ENCODE results near the gene LARGE1. TPM values are rescaled to one million over a fixed set of nuclear protein-coding genes. Genes with fewer than 3 reads are reported as not detected.

LARGE1 gene
- total RNA-seq, 2 donors from 2014 or later, result 12.5 to 21.1 TPM

GRCh38 chr22:33722816-33723215 lies 197.5 kb downstream of the LARGE1 start:
- H3K27me3 ChIP-seq, result no peaks in the 10 kb centered on the region
- H3K4me1 ChIP-seq, result peaks cover 39% of the 10 kb centered on the region
- H3K36me3 ChIP-seq (replicated peaks in 1 of 2; ENCODE audit: insufficient read depth in 1 of 2, low read depth in 2 of 2), result no peaks in the 10 kb centered on the region
- ATAC-seq (no peak), DNase-seq (no peak)
- intact Hi-C loops (cut with DNase I), result no loop called here
- TF ChIP-seq POLR2A (IDR thresholded peaks at IDR 0.05) (no peak), CTCF (IDR thresholded peaks at IDR 0.05) (no peak)
- no peaks in the 10 kb centered on the region for H3K9me3 ChIP-seq
- H3K27ac ChIP-seq, result no peak overlapping the region
- no peak overlapping the region for H3K4me3 ChIP-seq
- WGBS, 2 donors, result 92 to 95% methylated on average over 9 of the region's 9 CpGs

GRCh38 chr22:33720166-33720878 lies 200.0 kb downstream of the LARGE1 start:
- WGBS, 2 donors, result 67 to 77% methylated on average over 9 of the region's 9 CpGs
- intact Hi-C loops (cut with DNase I), result no loop called here
- H3K36me3 ChIP-seq (replicated peaks in 1 of 2; ENCODE audit: insufficient read depth in 1 of 2, low read depth in 2 of 2), result no peaks in the 10 kb centered on the region
- no peak overlapping the region for H3K4me3 ChIP-seq
- no peak overlapping the region for H3K27ac ChIP-seq
- no peaks in the 10 kb centered on the region for H3K9me3 ChIP-seq
- DNase-seq (peak in 3 of 4 donors; percentile 12 to 39 (median 19)), ATAC-seq (peak; percentile 63)
- H3K27me3 ChIP-seq, result no peaks in the 10 kb centered on the region
- TF ChIP-seq POLR2A (IDR thresholded peaks at IDR 0.05) (no peak), CTCF (IDR thresholded peaks at IDR 0.05) (no peak)
- H3K4me1 ChIP-seq, result peaks cover 15% of the 10 kb centered on the region

- Histone ChIP-seq H3K4me1 (peaks cover 9% of the 10 kb centered on the region), H3K9me3 (no peaks in the 10 kb centered on the region), H3K4me3 (no peak overlapping the region), H3K27ac (no peak overlapping the region), H3K36me3 (replicated peaks in 1 of 2; ENCODE audit: insufficient read depth in 1 of 2, low read depth in 2 of 2) (no peaks in the 10 kb centered on the region), H3K27me3 (no peaks in the 10 kb centered on the region)
- no peak for TF ChIP-seq CTCF (IDR thresholded peaks at IDR 0.05)
- no peak for TF ChIP-seq POLR2A (IDR thresholded peaks at IDR 0.05)
- DNase-seq, result no peak
- intact Hi-C loops (cut with DNase I), result no loop called here
- no peak for ATAC-seq
- WGBS, 2 donors, result 75 to 80% methylated on average over 5 of the region's 5 CpGs
Measured at GRCh38 chr22:33717694-33718396, 202.4 kb downstream of the LARGE1 start.

GRCh38 chr22:33715237-33715985 lies 204.9 kb downstream of the LARGE1 start:
- Histone ChIP-seq H3K9me3 (no peaks in the 10 kb centered on the region), H3K4me3 (no peak overlapping the region), H3K27me3 (no peaks in the 10 kb centered on the region), H3K36me3 (replicated peaks in 1 of 2; ENCODE audit: insufficient read depth in 1 of 2, low read depth in 2 of 2) (no peaks in the 10 kb centered on the region), H3K4me1 (peaks cover 4% of the 10 kb centered on the region), H3K27ac (no peak overlapping the region)
- 94 to 95% methylated on average over 9 of the region's 9 CpGs for WGBS, 2 donors
- DNase-seq (no peak), ATAC-seq (no peak)
- TF ChIP-seq CTCF (IDR thresholded peaks at IDR 0.05) (no peak), POLR2A (IDR thresholded peaks at IDR 0.05) (no peak)
- intact Hi-C loops (cut with DNase I), result no loop called here

All from body of pancreas (tissue), 4 donors.